Osteoblast (primary cell): Measurements from ENCODE around the gene LIMK1. TPM values are rescaled to one million over a fixed set of nuclear protein-coding genes. Genes with fewer than 3 reads are reported as not detected.

ENCODE experiments used
- DNase-seq: peaks from one replicate; pipeline ENCODE4 v3.0.0; 2011; ENCODE audit warnings: low spot score, mixed read lengths; ENCODE audit not compliant: insufficient read length; ENCODE audit errors: missing footprints
- H2AFZ ChIP-seq: 2 replicates; pipeline ENCODE4 v1.6.0; 2011; ENCODE audit warnings: mild to moderate bottlenecking, low read length
- H3K27ac ChIP-seq: 2 replicates; pipeline ENCODE4 v1.5.1; 2011; ENCODE audit warnings: mild to moderate bottlenecking, low read depth, low read length, moderate library complexity
- H3K27me3 ChIP-seq: 2 replicates; pipeline ENCODE4 v1.6.0; 2012; ENCODE audit warnings: mild to moderate bottlenecking, control low read depth, inconsistent platforms, low read length, moderate library complexity; ENCODE audit not compliant: insufficient read depth
- H3K36me3 ChIP-seq: 2 replicates; pipeline ENCODE4 v1.5.1; 2011; ENCODE audit warnings: mild to moderate bottlenecking, low read length, control low read depth, moderate library complexity; ENCODE audit not compliant: insufficient read depth
- H3K4me1 ChIP-seq: 2 replicates; pipeline ENCODE4 v1.5.1; 2011; ENCODE audit warnings: mild to moderate bottlenecking, low read length, control low read depth, moderate library complexity; ENCODE audit not compliant: insufficient read depth
- H3K4me2 ChIP-seq: 2 replicates; pipeline ENCODE4 v1.6.0; 2011; ENCODE audit warnings: mild to moderate bottlenecking, low read length; ENCODE audit not compliant: insufficient read depth
- H3K4me3 ChIP-seq: fragments of 200-600 bp; sonication (generic); 3 replicates; pipeline ENCODE4 v1.5.1; 2012; ENCODE audit warnings: mild to moderate bottlenecking, low read length, inconsistent platforms; ENCODE audit not compliant: insufficient read depth
- H3K79me2 ChIP-seq: 2 replicates; pipeline ENCODE4 v1.6.0; 2012; ENCODE audit warnings: mild to moderate bottlenecking, low read length, control low read depth, inconsistent platforms; ENCODE audit not compliant: insufficient read depth
- H3K9me3 ChIP-seq: 2 replicates; pipeline ENCODE4 v1.5.1; 2011; ENCODE audit warnings: low read depth, low read length, control low read depth
- H4K20me1 ChIP-seq: 2 replicates; pipeline ENCODE4 v1.6.0; 2012; ENCODE audit warnings: mild to moderate bottlenecking, low read length, control low read depth; ENCODE audit not compliant: insufficient read depth
- CTCF ChIP-seq: IDR thresholded peaks from 2 replicates; pipeline ENCODE4 v1.5.1; 2011; ENCODE audit warnings: mild to moderate bottlenecking, low read depth, low read length, moderate library complexity; ENCODE audit errors: extremely low read depth
- total RNA-seq: library from RNA; depleted of rRNA; stranded (reverse); fragments of >200 nt; gene quantifications from 2 replicates; pipeline ENCODE4 v1.2.3, GENCODE V29; 2012

The LIMK1 gene
- total RNA-seq, 1 donor = 46.7 TPM

GRCh38 chr7:74141705-74142104 is 58.1 kb downstream of the LIMK1 start:
- no peak for TF ChIP-seq CTCF

DNA sequence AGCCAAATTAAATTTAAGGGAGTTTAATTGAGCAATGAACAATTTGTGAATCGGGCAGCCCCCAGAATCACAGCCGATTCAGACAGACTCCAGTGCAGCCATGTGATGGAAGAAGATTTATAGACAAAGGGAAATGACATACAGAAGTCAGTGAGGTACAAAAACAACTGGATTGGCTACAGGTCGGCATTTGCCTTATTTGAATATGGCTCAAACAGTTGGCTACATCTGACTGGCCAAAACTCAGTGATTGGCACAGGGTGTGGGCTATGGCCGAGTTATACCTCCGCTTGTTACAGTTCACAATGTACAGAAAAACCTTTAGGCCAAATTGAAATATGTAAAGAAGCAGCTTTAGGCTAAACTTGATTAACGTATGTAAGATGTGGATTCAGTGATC is 59.8 kb downstream of the LIMK1 start:
- DNase-seq = no peak
- Histone ChIP-seq H2AFZ (no peak overlapping the region), H3K4me2 (no peak overlapping the region), H4K20me1 (no peaks in the 10 kb centered on the region), H3K4me3 (no peak overlapping the region), H3K79me2 (no peaks in the 10 kb centered on the region), H3K36me3 (no peaks in the 10 kb centered on the region), H3K9me3 (peaks cover 2% of the 10 kb centered on the region), H3K4me1 (peaks cover 8% of the 10 kb centered on the region), H3K27me3 (no peaks in the 10 kb centered on the region), H3K27ac (no peak overlapping the region)
- no peak for TF ChIP-seq CTCF

More at GRCh38 chr7:74141705-74142104, 58.1 kb downstream of the LIMK1 start:
- Histone ChIP-seq H3K36me3 (no peaks in the 10 kb centered on the region), H4K20me1 (no peaks in the 10 kb centered on the region), H3K27me3 (no peaks in the 10 kb centered on the region), H2AFZ (no peak overlapping the region), H3K27ac (no peak overlapping the region), H3K4me3 (no peak overlapping the region), H3K79me2 (no peaks in the 10 kb centered on the region), H3K9me3 (peaks cover 2% of the 10 kb centered on the region), H3K4me1 (peaks cover 8% of the 10 kb centered on the region), H3K4me2 (no peak overlapping the region)
- DNase-seq = no peak

DNA sequence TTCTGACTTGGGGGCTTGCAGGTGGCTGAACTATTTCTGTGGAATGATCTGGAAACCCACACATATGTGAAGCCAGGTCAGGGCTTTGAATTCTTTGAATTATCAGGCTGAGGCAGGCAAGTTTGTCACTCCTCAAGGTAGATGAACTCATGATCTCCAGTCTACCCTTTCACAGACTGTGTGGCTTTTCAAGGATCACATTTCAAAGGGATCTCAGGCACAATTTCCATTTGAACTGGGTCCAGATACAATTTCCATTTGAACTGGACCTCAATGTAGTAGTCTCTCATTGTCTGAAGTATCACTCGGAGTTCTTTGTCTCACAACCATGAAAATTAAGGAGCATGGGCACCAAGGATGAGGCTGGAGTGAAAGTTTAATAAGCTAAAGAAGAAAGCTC is 64.9 kb downstream of the LIMK1 start:
- Histone ChIP-seq H2AFZ (no peak overlapping the region), H3K4me3 (no peak overlapping the region), H3K4me1 (no peaks in the 10 kb centered on the region), H3K27ac (no peak overlapping the region), H3K9me3 (peaks cover 2% of the 10 kb centered on the region), H3K4me2 (no peak overlapping the region), H3K27me3 (no peaks in the 10 kb centered on the region), H3K79me2 (no peaks in the 10 kb centered on the region), H3K36me3 (no peaks in the 10 kb centered on the region), H4K20me1 (no peaks in the 10 kb centered on the region)
- DNase-seq = no peak
- TF ChIP-seq CTCF = no peak

DNA sequence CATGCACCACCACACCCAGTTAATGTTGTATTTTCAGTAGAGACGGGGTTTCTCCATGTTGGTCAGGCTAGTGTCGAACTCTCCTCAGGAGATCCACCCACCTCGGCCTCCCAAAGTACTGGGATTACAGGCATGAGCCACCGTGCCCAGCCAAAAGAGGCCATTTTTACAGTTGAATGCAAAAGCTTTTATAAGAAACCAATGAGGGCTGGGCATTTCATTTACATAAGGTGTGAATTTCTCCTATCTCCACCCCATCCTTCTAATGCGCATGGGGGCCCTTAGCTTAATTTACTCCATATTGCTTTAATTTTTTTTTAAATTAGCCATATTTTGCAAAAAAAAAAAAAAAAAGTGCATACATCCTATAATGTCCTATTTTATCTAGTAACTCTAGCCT is 65.5 kb downstream of the LIMK1 start:
- Histone ChIP-seq H3K4me3 (no peak overlapping the region), H4K20me1 (no peaks in the 10 kb centered on the region), H3K79me2 (no peaks in the 10 kb centered on the region), H3K36me3 (no peaks in the 10 kb centered on the region), H3K27ac (no peak overlapping the region), H3K4me1 (no peaks in the 10 kb centered on the region), H3K4me2 (no peak overlapping the region), H3K9me3 (peaks cover 2% of the 10 kb centered on the region), H2AFZ (no peak overlapping the region), H3K27me3 (no peaks in the 10 kb centered on the region)
- no peak for TF ChIP-seq CTCF
- DNase-seq = no peak
